HEK293T (cell line): ENCODE data around the gene KATNA1.

ENCODE experiments used
- CTCF ChIA-PET: fragments of 350-600 bp; formaldehyde crosslinking; extraction: SDS; loops from one replicate; lab custom pipeline; 2021; ENCODE audit warnings: antibody characterized with exemption, inconsistent platforms; lab: Yijun Ruan, JAX
- POLR2A ChIA-PET: fragments of 350-600 bp; formaldehyde crosslinking; extraction: SDS; loops from one replicate; lab custom pipeline; 2020; ENCODE audit warnings: antibody characterized with exemption, inconsistent platforms; lab: Yijun Ruan, JAX
- DNase-seq: peaks from one replicate; pipeline ENCODE4 v3.0.0; 2012; ENCODE audit warnings: mixed read lengths; ENCODE audit errors: extremely low spot score
- ARNT ChIP-seq: fragments of 450-650 bp; IDR thresholded peaks from 2 replicates; pipeline ENCODE4 v1.6.1; 2017; ENCODE audit warnings: mild to moderate bottlenecking
- BHLHE40 ChIP-seq: fragments of 450-650 bp; IDR thresholded peaks from 2 replicates; pipeline ENCODE4 v1.6.1; 2016; ENCODE audit warnings: mild to moderate bottlenecking, moderate library complexity, borderline replicate concordance
- CTBP1 ChIP-seq: fragments of 450-650 bp; IDR thresholded peaks from 2 replicates; pipeline ENCODE4 v1.6.1; 2016; ENCODE audit warnings: borderline replicate concordance
- ELF4 ChIP-seq: fragments of 450-650 bp; IDR thresholded peaks from 2 replicates; pipeline ENCODE4 v1.6.1; 2017; ENCODE audit warnings: antibody characterized with exemption
- FOXA1 ChIP-seq: fragments of 450-650 bp; IDR thresholded peaks from 2 replicates; pipeline ENCODE4 v1.6.1; 2016; ENCODE audit warnings: mild to moderate bottlenecking
- FOXK2 ChIP-seq: fragments of 450-650 bp; IDR thresholded peaks from 2 replicates; pipeline ENCODE4 v1.6.1; 2016; ENCODE audit warnings: mild to moderate bottlenecking
- FOXM1 ChIP-seq: fragments of 450-650 bp; IDR thresholded peaks from 2 replicates; pipeline ENCODE4 v1.6.1; 2017; ENCODE audit warnings: mild to moderate bottlenecking, borderline replicate concordance
- HDGF ChIP-seq: fragments of 450-650 bp; IDR thresholded peaks from 2 replicates; pipeline ENCODE4 v1.6.1; 2017; ENCODE audit warnings: antibody characterized with exemption, borderline replicate concordance
- L3MBTL2 ChIP-seq: fragments of 450-650 bp; conservative IDR thresholded peaks from 2 replicates; pipeline ENCODE4 v1.6.1; 2016; ENCODE audit warnings: mild to moderate bottlenecking
- LEF1 ChIP-seq: fragments of 450-650 bp; IDR thresholded peaks from 2 replicates; pipeline ENCODE4 v1.6.1; 2017; ENCODE audit warnings: mild to moderate bottlenecking, borderline replicate concordance
- NFRKB ChIP-seq: fragments of 450-650 bp; IDR thresholded peaks from 2 replicates; pipeline ENCODE4 v1.6.1; 2016; ENCODE audit warnings: mild to moderate bottlenecking, moderate library complexity
- SP1 ChIP-seq: fragments of 450-650 bp; IDR thresholded peaks from 2 replicates; pipeline ENCODE4 v1.6.1; 2017
- SUZ12 ChIP-seq: fragments of 450-650 bp; IDR thresholded peaks from 2 replicates; pipeline ENCODE4 v1.6.1; 2016; ENCODE audit warnings: mild to moderate bottlenecking
- TARDBP ChIP-seq: fragments of 450-650 bp; IDR thresholded peaks from 2 replicates; pipeline ENCODE4 v1.6.1; 2016
- ZNF384 ChIP-seq: fragments of 450-650 bp; IDR thresholded peaks from 2 replicates; pipeline ENCODE4 v1.6.1; 2016
- TF ChIP-seq, protein P1 (sequence below): fragments of 450-650 bp; IDR thresholded peaks from 2 replicates; pipeline ENCODE4 v1.6.1; 2016

The KATNA1 gene

GRCh38 chr6:149559389-149559788 is 89.1 kb downstream of the KATNA1 start:
- DNase-seq = no peak
- TF ChIP-seq FOXA1 (no peak), BHLHE40 (no peak), CTBP1 (no peak), LEF1 (no peak), FOXM1 (no peak), ELF4 (no peak), SP1 (no peak), TARDBP (no peak), L3MBTL2 (no peak), SUZ12 (no peak), FOXK2 (no peak), HDGF (no peak), ZNF384 (no peak)
- TF ChIP-seq, protein P1, sequence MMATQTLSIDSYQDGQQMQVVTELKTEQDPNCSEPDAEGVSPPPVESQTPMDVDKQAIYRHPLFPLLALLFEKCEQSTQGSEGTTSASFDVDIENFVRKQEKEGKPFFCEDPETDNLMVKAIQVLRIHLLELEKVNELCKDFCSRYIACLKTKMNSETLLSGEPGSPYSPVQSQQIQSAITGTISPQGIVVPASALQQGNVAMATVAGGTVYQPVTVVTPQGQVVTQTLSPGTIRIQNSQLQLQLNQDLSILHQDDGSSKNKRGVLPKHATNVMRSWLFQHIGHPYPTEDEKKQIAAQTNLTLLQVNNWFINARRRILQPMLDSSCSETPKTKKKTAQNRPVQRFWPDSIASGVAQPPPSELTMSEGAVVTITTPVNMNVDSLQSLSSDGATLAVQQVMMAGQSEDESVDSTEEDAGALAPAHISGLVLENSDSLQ = no peak
- ChIA-PET CTCF (no interaction called here), POLR2A (interaction anchor here (0.7 to 1.6 kb wide), 2 partner anchors 14 to 158 kb away, joined by 3 read pairs; partner anchors contain the start of genes LATS1 and PPIL4)

DNA sequence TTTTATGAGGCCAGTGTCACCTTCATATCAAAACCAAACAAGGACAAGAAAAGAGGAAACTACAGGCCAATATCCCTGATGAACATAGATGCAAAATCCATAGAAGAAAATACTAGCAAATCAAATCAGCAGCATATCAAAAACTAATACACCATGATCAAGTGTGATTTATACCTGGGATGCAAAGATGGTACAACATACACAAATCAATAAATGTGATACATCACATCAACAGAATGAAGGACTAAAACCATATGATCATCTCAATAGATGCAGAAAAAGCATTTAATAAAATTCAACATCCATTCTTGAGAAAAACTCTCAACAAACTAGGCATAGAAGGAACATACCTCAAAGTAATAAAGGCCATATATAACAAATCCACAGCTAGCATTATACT is 90.5 kb downstream of the KATNA1 start:
- CTCF ChIA-PET = no interaction called here
- POLR2A ChIA-PET = interaction anchor here (1.6 kb wide), 1 partner anchor 160 kb away, joined by 3 read pairs; the partner anchor contains the start of gene LATS1
- DNase-seq = no peak
- TF ChIP-seq FOXA1 = no peak
- TF ChIP-seq BHLHE40 = no peak
- no peak for TF ChIP-seq ELF4
- no peak for TF ChIP-seq FOXK2
- TF ChIP-seq L3MBTL2 = no peak
- no peak for TF ChIP-seq SUZ12
- no peak for TF ChIP-seq ZNF384
- no peak for TF ChIP-seq TARDBP
- no peak for TF ChIP-seq ARNT
- TF ChIP-seq, protein P1 = no peak
- TF ChIP-seq HDGF = no peak
- TF ChIP-seq CTBP1 = no peak
- no peak for TF ChIP-seq FOXM1
- TF ChIP-seq NFRKB = no peak
- no peak for TF ChIP-seq LEF1
- no peak for TF ChIP-seq SP1

GRCh38 chr6:149551920-149552319 is 96.6 kb downstream of the KATNA1 start:
- no peak for TF ChIP-seq SP1
- TF ChIP-seq LEF1 = no peak
- no peak for TF ChIP-seq NFRKB
- no peak for TF ChIP-seq FOXA1
- no peak for TF ChIP-seq BHLHE40
- no peak for DNase-seq
- ChIA-PET CTCF (interaction anchor here (1.0 kb wide), 1 partner anchor 9 kb away, joined by 3 read pairs; no protein-coding TSS in a partner anchor), POLR2A (interaction anchor here (1.2 kb wide), 1 partner anchor 14 kb away, joined by 3 read pairs; the partner anchor contains the start of gene GINM1)

GRCh38 chr6:149545754-149546471 is 102.6 kb downstream of the KATNA1 start, which contains the start of gene PPIL4:
Gene PPIL4, minus strand, starts transcription at chr6:149546043. Its CDS starts 38 bp downstream, at chr6:149546005.
- peak; percentile 83 for TF ChIP-seq ELF4
- TF ChIP-seq LEF1 = no peak; the same call in 1 of the 2 replicates
- TF ChIP-seq, protein P1 = peak; percentile 69
- TF ChIP-seq TARDBP = no peak
- no peak for TF ChIP-seq HDGF
- no peak for TF ChIP-seq FOXM1
- no peak for TF ChIP-seq SUZ12
- no peak for TF ChIP-seq BHLHE40
- TF ChIP-seq L3MBTL2 = 0 out of 2 replicates have a peak, but pooled peaks have one; percentile 62
- no peak for TF ChIP-seq ZNF384
- TF ChIP-seq FOXK2 = no peak
- CTCF ChIA-PET = interaction anchor here (0.6 to 1.1 kb wide), 6 partner anchors 17 to 207 kb away, joined by 3 to 4 read pairs (median 3); no protein-coding TSS in a partner anchor
- POLR2A ChIA-PET = interaction anchor here (1.3 to 4.2 kb wide), 7 partner anchors 9 to 172 kb away, joined by 3 to 16 read pairs (median 5); partner anchors contain the start of genes GINM1 and LATS1
- peak; percentile 96 for DNase-seq

DNA sequence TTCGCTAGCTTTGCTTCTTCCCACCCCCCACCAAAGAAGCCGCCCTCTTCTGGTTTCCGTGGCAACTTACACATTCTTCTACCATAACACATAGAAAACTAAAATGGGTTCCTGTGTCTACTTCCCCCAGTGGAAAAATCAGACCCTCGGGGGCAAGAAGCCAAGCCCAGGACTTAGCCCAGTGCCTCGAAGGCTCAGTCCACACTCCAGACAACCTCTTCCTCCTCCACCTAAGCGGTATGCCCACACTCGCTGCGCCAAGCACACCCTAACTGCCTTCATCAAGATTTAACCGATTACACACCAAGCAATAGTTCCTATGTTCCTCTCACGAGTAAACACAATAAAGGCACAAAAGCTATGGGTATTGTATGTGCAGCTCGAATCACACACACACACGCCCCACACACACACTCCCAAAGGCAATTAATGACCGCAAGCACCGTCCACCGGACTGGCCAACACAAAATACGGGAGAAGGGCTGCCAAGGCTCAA is 103.2 kb downstream of the KATNA1 start:
- CTCF ChIA-PET = interaction anchor here (0.6 to 1.1 kb wide), 7 partner anchors 17 to 874 kb away, joined by 3 to 4 read pairs (median 3); no protein-coding TSS in a partner anchor
- POLR2A ChIA-PET = interaction anchor here (1.3 to 4.2 kb wide), 7 partner anchors 9 to 172 kb away, joined by 3 to 16 read pairs (median 5); partner anchors contain the start of genes GINM1 and LATS1
- DNase-seq = peak; percentile 43

More for the DNA sequence above, 103.2 kb downstream of the KATNA1 start:
- no peak for TF ChIP-seq LEF1
- TF ChIP-seq BHLHE40 = no peak
- TF ChIP-seq TARDBP = no peak
- TF ChIP-seq NFRKB = no peak
- no peak for TF ChIP-seq FOXA1
- no peak for TF ChIP-seq L3MBTL2
- no peak for TF ChIP-seq ELF4
- no peak for TF ChIP-seq CTBP1
- no peak for TF ChIP-seq SP1
- no peak for TF ChIP-seq SUZ12
